K562 (cell line): ENCODE data around the gene COX10. TPM values are rescaled to one million over a fixed set of nuclear protein-coding genes. Genes with fewer than 3 reads are reported as not detected.

ENCODE experiments used
- ATAC-seq: fragments of 200-7000 bp; cut with Tn5 transposase; 3 replicates; pipeline ENCODE4 v1.9.1; 2020; ENCODE audit warnings: moderate library complexity
- BruUV-seq: library from RNA; stranded (reverse); fragments of 400-500 nt; replicated peaks from 2 replicates; lab custom pipeline; 2021; lab: Mats Ljungman, UMichigan
- CTCF ChIA-PET: fragments of 300-600 bp; formaldehyde crosslinking; extraction: SDS; loops from one replicate; lab custom pipeline; 2021; ENCODE audit warnings: low intra/inter-chr PET ratio; lab: Yijun Ruan, JAX
- POLR2A ChIA-PET: fragments of 300-600, 350-650 bp; sonication (Branson Sonifier 250); formaldehyde crosslinking; extraction: SDS; loops from one replicate; lab custom pipeline; 2021; ENCODE audit warnings: antibody characterized with exemption, inconsistent platforms; lab: Yijun Ruan, JAX
- DNase-seq, 4 experiments: peaks; one replicate each; pipeline versions ENCODE4 v3.0.0 to v3.0.0-alpha.2; 2011 to 2018; ENCODE audit warnings: low spot score in 3 of 4, mixed read lengths in 3 of 4; ENCODE audit errors: extremely low read depth in 1 of 4
- FAIRE-seq: peaks from 2 replicates; lab custom pipeline; 2011; peaks lifted over from hg19 to GRCh38; lab: Jason Lieb, UNC
- H2AFZ ChIP-seq: 2 replicates; pipeline ENCODE4 v1.6.0; 2011; ENCODE audit warnings: low read depth, low read length, control low read depth, inconsistent platforms
- H3K27ac ChIP-seq: fragments of 200-600 bp; 3 replicates; pipeline ENCODE4 v1.8.0; 2011; ENCODE audit warnings: low read depth, mild to moderate bottlenecking, control low read depth, inconsistent platforms, low read length, moderate library complexity, mixed read lengths; ENCODE audit errors: extremely low read depth
- H3K27me3 ChIP-seq, 2 experiments: fragments of 300-600 bp in 1 of 2; 2 replicates in 1 of 2; 3 replicates in 1 of 2; pipeline versions ENCODE4 v1.6.0 to v1.8.0; 2011; ENCODE audit warnings: inconsistent platforms in 2 of 2, low read length in 2 of 2, mild to moderate bottlenecking in 1 of 2, mixed read lengths in 1 of 2, moderate library complexity in 1 of 2; ENCODE audit not compliant: control insufficient read depth in 2 of 2, insufficient read depth in 2 of 2
- H3K36me3 ChIP-seq: fragments of 300-600 bp; 3 replicates; pipeline ENCODE4 v1.8.0; 2011; ENCODE audit warnings: mild to moderate bottlenecking, low read length, inconsistent platforms; ENCODE audit not compliant: control insufficient read depth, insufficient read depth
- H3K4me1 ChIP-seq, 2 experiments: fragments of 200-600 bp in 1 of 2; replicated peaks in 1 of 2; 2 replicates in 1 of 2; 3 replicates in 1 of 2; pipeline versions ENCODE4 v1.5.1 to v1.8.0; 2011; ENCODE audit warnings: inconsistent platforms in 2 of 2, low read length in 2 of 2, mild to moderate bottlenecking in 1 of 2, mixed read lengths in 1 of 2, moderate library complexity in 1 of 2; ENCODE audit not compliant: control insufficient read depth in 2 of 2, insufficient read depth in 2 of 2
- H3K4me2 ChIP-seq: 2 replicates; pipeline ENCODE4 v1.6.1; 2011; ENCODE audit warnings: low read length, control low read depth, inconsistent platforms, mixed read lengths; ENCODE audit not compliant: insufficient read depth
- H3K4me3 ChIP-seq: fragments of 200-600 bp; sonication (generic), shearing (Covaris generic); 2 replicates; pipeline ENCODE4 v1.5.1; 2016; ENCODE audit warnings: control low read depth, inconsistent platforms
- H3K79me2 ChIP-seq: fragments of 200-600 bp; 3 replicates; pipeline ENCODE4 v1.8.0; 2011; ENCODE audit warnings: low read length, inconsistent platforms; ENCODE audit not compliant: control insufficient read depth, insufficient read depth
- H3K9ac ChIP-seq, 2 experiments: 2 replicates each; pipeline versions ENCODE4 v1.6.0 to v1.6.1; 2011; ENCODE audit warnings: low read depth in 2 of 2, low read length in 2 of 2, control low read depth in 1 of 2, inconsistent platforms in 1 of 2, mild to moderate bottlenecking in 1 of 2, mixed read lengths in 1 of 2; ENCODE audit not compliant: insufficient read depth in 1 of 2
- H3K9me1 ChIP-seq: one replicate; pipeline ENCODE4 v1.6.0; 2011; ENCODE audit warnings: inconsistent platforms, mild to moderate bottlenecking, low read length, moderate library complexity; ENCODE audit not compliant: control insufficient read depth, insufficient read depth
- H3K9me3 ChIP-seq: replicated peaks from 2 replicates; pipeline ENCODE4 v1.5.1; 2011; ENCODE audit warnings: low read depth, low read length, inconsistent platforms; ENCODE audit not compliant: control insufficient read depth, insufficient read depth
- H4K20me1 ChIP-seq: replicated peaks from 2 replicates; pipeline ENCODE4 v1.6.1; 2011; ENCODE audit warnings: low read length, inconsistent platforms, mixed read lengths; ENCODE audit not compliant: control insufficient read depth, insufficient read depth
- DMBX1 ChIP-seq: fragments of 250-450 bp; sonication (Bioruptor Pico); IDR thresholded peaks from 2 replicates; pipeline ENCODE4 v1.8.0; 2022; ENCODE audit warnings: inconsistent platforms, mild to moderate bottlenecking, moderate library complexity, borderline replicate concordance
- ETV5 ChIP-seq: sonication (generic); formaldehyde crosslinking; IDR thresholded peaks from 2 replicates; pipeline ENCODE4 v1.4.0; 2020; ENCODE audit warnings: low read depth, mild to moderate bottlenecking, missing genetic modification reagents
- NFRKB ChIP-seq: fragments of 450-650 bp; IDR thresholded peaks from 2 replicates; pipeline ENCODE4 v1.6.1; 2016; ENCODE audit warnings: low read depth
- RHOXF2B ChIP-seq: fragments of 250-450 bp; sonication (Bioruptor Pico); conservative IDR thresholded peaks from 2 replicates; pipeline ENCODE4 v1.5.1; 2021
- SIN3B ChIP-seq: fragments of 450-650 bp; IDR thresholded peaks from 2 replicates; pipeline ENCODE4 v1.6.1; 2017; ENCODE audit warnings: low read depth, mild to moderate bottlenecking, moderate library complexity
- THRAP3 ChIP-seq: fragments of 450-650 bp; IDR thresholded peaks from 2 replicates; pipeline ENCODE4 v1.6.1; 2016; ENCODE audit warnings: mild to moderate bottlenecking, inconsistent platforms, borderline replicate concordance
- WGBS: fragments of 100-300 bp; shearing (Covaris generic); methylation state at CpG from one replicate; pipeline ENCODE4 v1.1.6; 2016; ENCODE audit warnings: low coverage, mixed read lengths; ENCODE audit not compliant: insufficient coverage; ENCODE audit errors: missing lambda C conversion rate; 5-methylcytosine and 5-hydroxymethylcytosine counted together
- in situ Hi-C: fragments of 300-500 bp; cut with MboI; formaldehyde crosslinking; loops from 4 replicates; pipeline ENCODE4 v1.15.0; 2018; ENCODE audit warnings: inconsistent platforms, mixed read lengths
- intact Hi-C: fragments of 100-400 bp; cut with micrococcal nuclease; formaldehyde crosslinking; loops from 2 replicates; pipeline ENCODE4 v1.14.2; 2022
- polyA plus RNA-seq, 8 experiments: library from polyadenylated mRNA; depleted of rRNA in 4 of 8; stranded (reverse) in 5 of 8; unstranded in 3 of 8; fragments of >200 nt; fragmentation: Nextera tagmentation in 2 of 8; fragmentation: Illumina TruSeq in 1 of 8; extraction: Ambion mirVana in 2 of 8; extraction: Trizol in 1 of 8; gene quantifications; 2 replicates each; pipeline versions ENCODE4 v1.2.1 to v1.2.3, GENCODE V29; 2011 to 2014; ENCODE audit warnings: inconsistent platforms in 1 of 8, missing spikeins in 1 of 8
- total RNA-seq, 7 experiments: library from RNA; depleted of rRNA in 6 of 7; stranded (reverse); fragments of >200 nt in 6 of 7; fragmentation: Illumina TruSeq in 2 of 7; extraction: Trizol in 2 of 7; gene quantifications; 2 replicates each; pipeline versions ENCODE4 v1.2.1 to v1.2.3, GENCODE V29; 2011 to 2021; ENCODE audit warnings: low replicate concordance in 1 of 7
- TF ChIP-seq, protein P1 (sequence below), 2 experiments: fragments of 450-650 bp; IDR thresholded peaks; 2 replicates each; pipeline ENCODE4 v1.6.1; 2016
- TF ChIP-seq, protein P2 (sequence below): sonication (generic); formaldehyde crosslinking; IDR thresholded peaks from 2 replicates; pipeline ENCODE4 v1.9.0; 2022; ENCODE audit warnings: mild to moderate bottlenecking, missing genetic modification reagents

The COX10 gene
- total and polyA plus RNA-seq, 9 of the 15 experiments (the other 6 are each of a cell fraction or from before 2014, with no cell fraction given): 10.3 to 26.4 (median 17.8) TPM

DNA sequence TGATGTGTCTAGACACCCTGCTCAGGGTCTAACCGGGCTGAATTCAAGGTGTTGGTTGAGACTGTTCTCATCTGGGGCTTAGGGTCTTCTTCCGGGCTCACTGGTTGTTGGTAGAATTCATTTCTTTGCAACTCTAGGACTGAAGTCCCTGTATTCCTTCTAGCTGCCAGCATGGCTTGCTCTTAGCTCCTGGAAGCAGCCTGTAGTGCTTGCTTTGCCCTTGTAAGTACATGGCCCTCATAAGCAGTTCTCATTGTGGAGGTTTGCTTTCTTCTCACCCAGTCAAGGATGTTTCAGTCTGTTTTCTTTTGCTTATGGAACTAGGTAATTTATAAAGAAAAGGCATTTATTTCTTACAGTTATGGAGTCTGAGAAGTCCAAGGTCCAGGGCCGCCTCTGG is 26.3 kb downstream of the COX10 start:
- intact Hi-C loops: no loop called here

DNA sequence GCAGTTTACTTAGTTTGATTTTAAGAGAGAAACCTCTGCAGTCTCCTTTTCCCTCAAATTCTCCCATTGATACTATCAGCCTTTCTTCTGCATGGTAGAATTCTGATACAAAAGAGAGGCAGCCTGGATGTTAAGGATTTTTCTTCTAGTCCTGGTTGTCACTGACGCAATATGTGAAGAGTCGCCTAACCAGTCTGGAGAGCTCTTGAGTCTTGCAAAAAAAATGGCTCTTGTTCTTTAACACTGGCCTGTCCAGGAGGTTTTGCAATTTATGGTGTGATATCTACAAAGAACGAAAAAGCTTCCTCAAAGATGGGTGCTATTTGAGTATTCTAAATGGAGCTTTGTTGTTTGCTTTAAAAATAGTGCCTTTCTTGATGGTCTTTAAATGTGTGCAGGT is 28.9 kb downstream of the COX10 start:
- ATAC-seq: no peak
- CTCF ChIA-PET: no interaction called here
- TF ChIP-seq, protein P1, sequence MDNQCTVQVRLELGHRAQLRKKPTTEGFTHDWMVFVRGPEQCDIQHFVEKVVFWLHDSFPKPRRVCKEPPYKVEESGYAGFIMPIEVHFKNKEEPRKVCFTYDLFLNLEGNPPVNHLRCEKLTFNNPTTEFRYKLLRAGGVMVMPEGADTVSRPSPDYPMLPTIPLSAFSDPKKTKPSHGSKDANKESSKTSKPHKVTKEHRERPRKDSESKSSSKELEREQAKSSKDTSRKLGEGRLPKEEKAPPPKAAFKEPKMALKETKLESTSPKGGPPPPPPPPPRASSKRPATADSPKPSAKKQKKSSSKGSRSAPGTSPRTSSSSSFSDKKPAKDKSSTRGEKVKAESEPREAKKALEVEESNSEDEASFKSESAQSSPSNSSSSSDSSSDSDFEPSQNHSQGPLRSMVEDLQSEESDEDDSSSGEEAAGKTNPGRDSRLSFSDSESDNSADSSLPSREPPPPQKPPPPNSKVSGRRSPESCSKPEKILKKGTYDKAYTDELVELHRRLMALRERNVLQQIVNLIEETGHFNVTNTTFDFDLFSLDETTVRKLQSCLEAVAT (IDR thresholded peaks at IDR 0.05): no peak
- TF ChIP-seq NFRKB: no peak
- TF ChIP-seq, protein P2, sequence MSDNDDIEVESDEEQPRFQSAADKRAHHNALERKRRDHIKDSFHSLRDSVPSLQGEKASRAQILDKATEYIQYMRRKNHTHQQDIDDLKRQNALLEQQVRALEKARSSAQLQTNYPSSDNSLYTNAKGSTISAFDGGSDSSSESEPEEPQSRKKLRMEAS: no peak
- TF ChIP-seq SIN3B: no peak
- TF ChIP-seq THRAP3: no peak
- no peak for TF ChIP-seq ETV5 (CRISPR knock-in tag)
- TF ChIP-seq DMBX1: no peak
- TF ChIP-seq, all 486 proteins: peak for 0
- BruUV-seq: no TSS peak
- no peaks in the 10 kb centered on the region for H3K27me3 ChIP-seq
- 0 out of 2 replicates have a peak, but pooled peaks cover 3% of the 10 kb centered on the region for H4K20me1 ChIP-seq
- H3K4me3 ChIP-seq: no peak overlapping the region
- intact Hi-C loops (no loop called here), in situ Hi-C loops (no loop called here)
- no peaks in the 10 kb centered on the region for H3K9me3 ChIP-seq
- 90% methylated on average over 3 of the region's 3 CpGs for WGBS
- no peak overlapping the region for H3K27ac ChIP-seq
- no peak for DNase-seq
- H3K9me1 ChIP-seq: no peaks in the 10 kb centered on the region
- no peak overlapping the region for H3K4me2 ChIP-seq
- POLR2A ChIA-PET: no interaction called here
- peaks cover 33% of the 10 kb centered on the region for H3K79me2 ChIP-seq
- no peak for FAIRE-seq
- no peak overlapping the region for H2AFZ ChIP-seq
- H3K9ac ChIP-seq: no peak overlapping the region
- peaks cover 17% of the 10 kb centered on the region; the same call in 1 of the 3 replicates for H3K36me3 ChIP-seq
- H3K4me1 ChIP-seq: no peaks in the 10 kb centered on the region

More for the DNA sequence above, 26.3 kb downstream of the COX10 start:
- H3K27ac ChIP-seq: no peak overlapping the region
- H3K79me2 ChIP-seq: peaks cover 46% of the 10 kb centered on the region
- 86% methylated on average over 3 of the region's 3 CpGs for WGBS
- in situ Hi-C loops: no loop called here
- ATAC-seq (no peak), DNase-seq (no peak), FAIRE-seq (no peak)
- H2AFZ ChIP-seq: no peak overlapping the region
- no peak for TF ChIP-seq RHOXF2B (CRISPR knock-in tag)
- POLR2A ChIA-PET: no interaction called here
- H3K9me3 ChIP-seq: no peaks in the 10 kb centered on the region
- 0 out of 2 replicates have a peak, but pooled peaks cover 3% of the 10 kb centered on the region for H4K20me1 ChIP-seq
- H3K27me3 ChIP-seq: no peaks in the 10 kb centered on the region
- CTCF ChIA-PET: no interaction called here
- H3K4me2 ChIP-seq: no peak overlapping the region
- no peaks in the 10 kb centered on the region for H3K4me1 ChIP-seq
- no peaks in the 10 kb centered on the region for H3K9me1 ChIP-seq
- no peaks in the 10 kb centered on the region for H3K36me3 ChIP-seq
- H3K4me3 ChIP-seq: no peak overlapping the region
- H3K9ac ChIP-seq: no peak overlapping the region
- no TSS peak for BruUV-seq
